Stimulated activated CD4-positive, alpha-beta T cell treated with anti-CD3 and anti-CD28 coated beads, TNF-alpha, amount 100 ng/mL, for 24 hours (primary cell): ENCODE results near the gene KCNG3.
"Not testable (repeated sequence)": the region's sequence is repeated elsewhere in the genome, so short reads cannot be mapped to it uniquely, and the experiment has no call there.

Source experiments
- DNase-seq, 3 experiments: peaks; one replicate each; pipeline ENCODE4 v3.0.0-alpha.2; 2020; ENCODE audit warnings: low read depth in 3 of 3

Gene KCNG3

GRCh38 chr2:42429352-42429751 is 64.4 kb downstream of the KCNG3 start:
- DNase-seq: no peak

GRCh38 chr2:42425697-42426096 is 68.1 kb downstream of the KCNG3 start:
- no peak for DNase-seq

GRCh38 chr2:42424033-42424432 is 69.7 kb downstream of the KCNG3 start:
- no peak for DNase-seq

DNA sequence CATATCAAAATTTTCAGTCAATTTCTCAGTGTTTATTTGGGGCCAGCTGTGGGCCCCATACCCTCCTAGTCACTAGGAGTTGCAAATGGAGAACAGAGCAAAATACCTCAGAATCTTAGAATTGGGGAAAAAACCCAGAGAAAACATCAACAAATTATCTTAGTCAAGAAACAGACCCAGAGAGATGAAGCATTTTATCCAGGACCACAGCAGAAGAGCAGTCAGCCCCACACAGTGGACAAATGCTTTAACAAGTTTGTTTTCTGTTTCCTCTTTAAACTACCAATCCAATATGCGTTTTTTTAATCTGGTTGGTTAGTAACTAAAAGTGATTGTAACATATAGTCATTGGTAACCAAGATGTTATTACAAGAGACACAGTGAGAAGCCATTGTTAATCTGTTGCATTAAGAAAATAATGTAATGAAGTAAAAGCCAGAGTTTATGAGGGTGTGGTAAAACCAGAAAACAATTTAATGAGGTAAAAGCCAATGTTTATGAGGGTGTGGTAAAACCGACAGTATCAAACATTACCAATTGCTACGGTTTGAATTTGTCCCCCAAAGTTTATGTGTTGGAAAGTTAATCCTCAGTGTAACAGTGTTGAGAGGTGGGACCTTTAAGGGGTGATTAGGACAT is 72.1 kb downstream of the KCNG3 start:
- no peak for DNase-seq

GRCh38 chr2:42421157-42421485 is 72.7 kb downstream of the KCNG3 start:
- no peak for DNase-seq

- no peak for DNase-seq
Measured at GRCh38 chr2:42414648-42415047, 79.1 kb downstream of the KCNG3 start.

DNA sequence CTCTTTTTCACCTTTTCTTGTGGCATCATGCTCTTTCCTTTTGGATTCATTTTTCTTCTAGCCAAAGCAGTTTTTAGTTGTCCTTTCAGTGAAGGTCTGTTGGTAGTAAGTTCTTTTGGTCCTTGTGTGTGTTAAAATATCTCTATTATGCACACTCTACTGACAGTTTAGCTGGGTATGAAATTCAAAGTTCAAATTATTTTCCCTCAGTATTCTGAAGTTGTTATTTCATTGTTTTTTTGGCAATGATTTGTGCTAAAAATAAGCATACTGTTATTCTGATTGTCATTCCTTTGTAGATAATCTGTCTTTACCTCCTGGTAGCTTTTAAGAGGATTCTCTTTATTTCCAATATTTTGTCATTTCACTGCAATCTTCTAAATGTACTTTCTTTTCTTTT is 79.6 kb downstream of the KCNG3 start:
- DNase-seq: no peak

DNA sequence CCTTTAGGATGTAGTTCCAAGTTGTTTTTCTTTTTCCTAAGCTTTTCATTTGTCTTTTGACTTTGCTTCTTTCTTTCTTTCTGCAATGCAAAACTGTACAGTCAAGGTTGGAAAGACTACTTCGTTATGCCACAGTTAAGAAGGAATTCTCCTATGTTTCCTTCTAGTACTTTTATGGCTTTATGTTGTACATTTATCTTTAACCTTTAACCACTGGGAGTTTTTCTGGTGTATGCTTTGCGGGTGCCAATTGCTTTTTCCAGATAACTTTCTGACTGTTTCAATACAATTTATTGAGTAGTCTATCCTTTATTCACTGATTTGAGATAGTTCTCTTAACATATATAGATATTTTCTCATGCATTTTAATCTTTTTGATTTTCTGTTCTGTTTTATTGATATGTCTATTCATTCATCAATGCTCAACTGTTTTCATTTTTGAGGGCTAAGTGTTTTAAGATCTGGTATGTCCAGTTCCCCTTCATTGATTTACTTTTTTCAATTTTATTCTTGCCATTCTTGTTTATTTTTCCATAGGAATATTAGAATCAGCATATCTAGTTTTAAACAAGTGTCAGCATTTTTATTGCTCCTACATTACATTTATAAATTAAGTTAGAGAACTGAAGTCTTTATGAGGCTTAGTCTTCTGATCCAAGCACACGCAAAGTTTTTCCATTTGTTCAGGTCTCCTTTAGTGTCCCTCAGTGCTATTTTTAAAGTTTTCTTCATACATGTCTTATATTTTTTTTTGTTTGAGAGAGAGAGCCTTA is 82.9 kb downstream of the KCNG3 start:
- DNase-seq: no peak

DNA sequence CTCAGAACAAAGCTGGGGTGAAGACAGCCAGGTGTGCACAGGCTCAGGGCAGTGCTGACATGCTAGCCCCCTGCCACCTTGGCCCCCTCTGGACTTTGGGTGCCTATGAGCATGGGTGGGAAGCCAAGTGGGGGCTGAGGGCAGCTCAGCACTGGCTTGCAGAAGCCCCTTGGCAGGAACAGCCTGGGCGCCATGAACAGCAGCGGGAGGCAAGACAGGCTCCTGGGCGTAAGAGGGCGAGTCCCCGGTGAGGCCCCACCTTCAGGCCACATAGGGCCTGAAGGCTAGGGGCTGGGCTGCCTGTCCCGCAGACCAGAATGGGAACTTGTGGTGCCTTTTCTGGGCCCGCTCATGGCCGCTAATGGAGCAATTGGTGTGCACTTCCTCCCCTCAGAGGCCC is 85.8 kb downstream of the KCNG3 start:
- DNase-seq: no peak

GRCh38 chr2:42407476-42407875 is 86.3 kb downstream of the KCNG3 start:
- no peak for DNase-seq

DNA sequence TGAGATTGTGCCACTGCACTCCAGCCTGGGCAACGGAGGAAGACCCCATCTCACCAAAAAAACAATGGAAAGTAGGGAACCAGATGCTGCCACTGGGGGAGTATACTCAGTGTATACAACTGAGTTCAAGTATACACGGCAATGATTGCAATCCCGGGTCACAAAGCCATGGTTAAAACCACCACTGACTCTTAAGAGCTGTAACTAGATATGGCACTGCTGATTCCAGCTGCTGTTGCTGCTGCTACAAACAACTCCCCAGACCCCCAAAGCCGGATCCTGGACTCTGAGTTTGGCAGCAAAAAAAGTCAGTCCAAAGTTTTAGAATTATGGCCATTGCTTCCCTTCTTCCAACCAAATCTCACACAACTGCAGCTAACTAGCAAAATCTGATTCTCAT is 89.1 kb downstream of the KCNG3 start:
- no peak for DNase-seq

GRCh38 chr2:42401773-42402172 is 92.0 kb downstream of the KCNG3 start:
- DNase-seq: no peak

- not testable (repeated sequence) for DNase-seq
Measured at GRCh38 chr2:42398052-42398451, 95.7 kb downstream of the KCNG3 start.

GRCh38 chr2:42393320-42393719 is 100.5 kb downstream of the KCNG3 start:
- DNase-seq: not testable (repeated sequence)

DNA sequence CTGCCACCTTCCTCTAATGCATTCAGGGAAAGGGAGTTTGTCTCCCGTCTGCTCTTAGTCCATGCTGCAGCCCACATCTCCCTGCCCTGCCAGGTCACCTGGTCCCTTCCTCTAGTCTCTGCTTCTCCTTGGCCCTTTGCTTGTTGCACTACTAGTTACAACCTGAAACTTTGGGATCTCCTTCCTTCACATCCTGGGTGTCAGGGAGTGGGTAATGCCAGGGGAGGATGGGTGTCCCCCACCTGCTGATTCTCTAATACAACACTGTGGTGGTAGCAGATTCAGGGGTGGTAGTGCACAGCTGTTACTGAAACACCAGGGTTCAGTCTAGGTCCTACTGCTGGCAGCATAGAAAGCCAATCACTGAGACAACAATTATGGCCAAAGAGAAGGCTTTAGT is 101.6 kb downstream of the KCNG3 start:
- no peak for DNase-seq
